HG03095 (cell line): Measurements from ENCODE around the gene ALDH4A1.
"Not testable (repeated sequence)": the region's sequence is repeated elsewhere in the genome, so short reads cannot be mapped to it uniquely, and the experiment has no call there.

Experiments used
- ATAC-seq: cut with Tn5 transposase; IDR thresholded peaks from one replicate; pipeline ENCODE4 v1.9.1; 2021; ENCODE audit warnings: moderate library complexity; ENCODE audit not compliant: unreplicated experiment

The ALDH4A1 gene

DNA sequence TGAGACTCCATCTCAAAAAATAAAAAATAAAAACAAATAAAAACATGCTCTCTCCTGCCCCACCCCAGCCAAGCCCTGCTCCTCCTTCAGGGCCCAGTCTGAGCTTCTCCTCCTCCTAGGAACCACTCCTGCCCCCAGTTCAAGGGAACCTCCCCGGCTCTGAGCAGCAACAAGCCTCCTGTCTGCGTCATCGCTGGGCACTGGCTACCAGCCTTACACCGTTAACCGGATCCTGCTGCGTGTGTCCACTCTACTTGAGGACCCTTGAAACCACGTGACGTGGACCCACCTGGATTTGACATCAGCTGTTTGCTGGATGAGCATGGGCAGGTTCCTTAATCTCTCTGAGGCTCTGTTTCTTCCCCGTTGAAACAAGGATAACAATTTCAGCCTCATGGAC is 41.3 kb downstream of the ALDH4A1 start:
- no peak for ATAC-seq

DNA sequence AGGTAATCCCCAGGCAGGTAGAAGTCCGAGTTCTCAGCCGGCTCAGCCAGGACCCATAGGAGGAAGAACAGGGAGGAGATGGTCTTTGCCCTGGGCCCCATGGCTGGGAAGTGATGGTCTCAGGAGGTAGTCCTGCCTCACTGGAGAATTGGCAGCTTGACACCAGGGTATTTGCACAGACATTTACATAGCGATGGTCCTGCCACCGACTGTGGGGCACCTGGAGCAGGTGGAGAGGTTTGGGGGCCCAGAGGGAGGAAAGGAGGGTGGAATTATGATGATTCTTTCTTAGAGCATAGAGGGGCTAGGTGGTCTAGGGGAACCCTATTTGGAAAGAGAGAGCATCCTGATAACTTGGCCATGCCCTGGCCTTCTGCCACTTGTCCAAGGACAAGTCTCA is 42.8 kb downstream of the ALDH4A1 start, which contains the start of gene TAS1R2:
Gene TAS1R2, minus strand, starts transcription at position 101 of the 400 bp plus-strand sequence. Its CDS starts 0 bp downstream, at position 101.
- ATAC-seq: no peak

DNA sequence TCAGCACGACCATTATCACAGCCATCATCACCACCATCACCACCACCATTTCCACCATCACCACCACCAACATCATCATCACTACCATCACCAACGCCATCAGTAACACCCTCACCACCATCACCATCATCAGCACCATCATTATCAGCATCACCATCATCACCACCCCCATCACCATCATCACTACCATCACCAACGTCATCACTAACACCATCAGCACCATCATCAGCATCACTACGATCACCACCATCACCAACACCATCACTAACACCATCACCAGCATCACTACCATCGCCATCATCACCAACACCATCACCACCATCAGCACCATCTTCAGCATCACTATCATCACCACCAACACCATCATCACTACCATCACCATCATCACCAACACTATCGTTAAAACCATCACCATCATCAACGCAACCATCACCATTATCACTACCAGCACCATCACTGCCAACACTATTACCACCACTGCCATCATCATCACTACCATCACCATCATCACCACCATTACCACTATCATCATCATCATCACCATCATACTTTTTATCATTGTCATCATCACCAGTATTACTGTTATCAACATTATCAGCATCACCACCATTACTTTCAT is 44.2 kb downstream of the ALDH4A1 start:
- ATAC-seq: no peak

DNA sequence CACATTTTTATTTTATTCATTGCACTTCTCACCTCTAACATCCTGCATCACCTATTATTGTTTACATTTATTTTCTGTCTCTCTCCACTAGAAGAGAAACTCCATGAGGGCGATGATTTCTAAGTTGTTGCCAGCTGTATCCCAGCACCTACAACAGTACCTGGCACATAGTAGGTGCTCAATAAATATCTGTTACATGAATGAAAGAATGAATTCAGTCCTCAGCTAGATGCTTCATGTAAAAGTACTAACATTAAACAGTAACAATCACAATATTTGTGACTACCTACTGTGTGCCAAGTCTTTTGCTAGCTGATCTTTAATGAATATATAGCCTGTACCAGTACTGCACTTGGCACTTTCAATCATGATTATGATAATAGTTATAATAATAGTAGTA is 45.9 kb downstream of the ALDH4A1 start:
- no peak for ATAC-seq

DNA sequence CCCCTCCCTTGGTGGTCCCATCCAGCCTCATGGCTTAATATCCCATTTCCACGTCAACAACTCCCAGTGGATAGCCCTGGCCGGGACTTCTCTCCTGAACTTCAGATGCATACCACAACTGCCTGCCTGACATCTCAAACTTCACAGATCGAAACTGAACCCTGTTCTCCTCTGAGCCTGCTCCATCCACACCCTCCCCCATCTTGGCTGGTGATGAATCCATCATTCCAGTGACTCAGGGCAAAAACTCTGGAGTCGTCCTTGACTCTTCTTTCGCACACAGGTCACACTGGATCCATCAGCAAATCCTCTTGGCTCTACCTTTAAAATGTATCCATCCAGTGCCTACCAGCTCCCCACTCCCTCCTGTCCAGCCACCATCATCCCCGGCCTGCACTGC is 46.8 kb downstream of the ALDH4A1 start:
- ATAC-seq: no peak

DNA sequence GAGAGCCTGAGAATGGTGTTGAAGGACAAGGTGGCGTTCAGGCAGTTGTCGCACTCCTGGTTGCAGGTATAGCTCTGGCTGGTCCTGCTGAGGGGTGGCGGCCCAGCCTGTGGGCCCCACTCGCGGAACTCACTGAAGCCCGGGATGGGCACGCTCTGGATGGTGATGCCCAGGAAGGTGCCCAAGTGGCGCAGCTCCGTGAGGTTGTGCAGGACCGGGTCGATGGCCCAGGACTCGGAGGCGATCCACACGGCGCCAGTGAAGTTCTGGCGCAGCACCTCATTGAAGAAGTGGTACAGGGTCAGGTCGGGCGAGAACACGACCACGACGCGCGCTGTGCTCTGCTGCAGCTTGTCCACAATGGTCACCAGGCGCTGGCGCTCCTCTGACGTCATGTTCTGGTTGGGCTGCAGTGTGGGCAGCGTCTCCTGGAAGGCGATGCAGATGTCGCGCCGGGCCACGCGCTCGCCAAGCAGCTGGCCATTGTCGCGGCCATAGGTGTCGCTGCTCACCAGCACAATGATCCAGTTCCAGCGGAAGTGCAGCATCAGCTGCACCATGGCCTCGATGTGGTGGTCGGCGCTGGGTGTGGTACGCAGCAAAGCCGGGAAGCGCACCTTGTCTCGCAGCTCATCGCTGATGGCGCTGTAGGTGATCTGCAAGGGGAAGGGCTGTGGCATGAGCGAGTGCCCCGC is 47.9 kb downstream of the ALDH4A1 start:
- no peak for ATAC-seq

DNA sequence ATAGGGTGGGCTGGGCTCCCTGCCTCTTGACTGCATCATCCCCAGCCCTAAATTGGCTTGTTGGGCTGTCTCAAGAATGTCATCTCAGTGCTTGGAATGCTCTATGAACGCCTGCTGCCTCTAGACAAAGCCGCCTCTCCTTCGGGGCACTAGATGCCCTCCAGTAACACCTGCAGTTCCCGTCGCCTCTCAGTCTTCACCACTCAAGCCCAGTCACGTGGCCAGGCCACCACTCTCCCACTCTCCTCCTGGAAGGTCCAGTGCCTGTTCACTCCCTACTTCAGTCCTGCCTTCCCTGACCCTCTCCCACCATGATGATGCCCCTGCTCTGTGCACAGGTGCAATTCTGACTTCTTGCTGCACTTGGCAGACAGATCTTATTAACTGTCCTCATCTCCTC is 49.9 kb downstream of the ALDH4A1 start:
- ATAC-seq: no peak

DNA sequence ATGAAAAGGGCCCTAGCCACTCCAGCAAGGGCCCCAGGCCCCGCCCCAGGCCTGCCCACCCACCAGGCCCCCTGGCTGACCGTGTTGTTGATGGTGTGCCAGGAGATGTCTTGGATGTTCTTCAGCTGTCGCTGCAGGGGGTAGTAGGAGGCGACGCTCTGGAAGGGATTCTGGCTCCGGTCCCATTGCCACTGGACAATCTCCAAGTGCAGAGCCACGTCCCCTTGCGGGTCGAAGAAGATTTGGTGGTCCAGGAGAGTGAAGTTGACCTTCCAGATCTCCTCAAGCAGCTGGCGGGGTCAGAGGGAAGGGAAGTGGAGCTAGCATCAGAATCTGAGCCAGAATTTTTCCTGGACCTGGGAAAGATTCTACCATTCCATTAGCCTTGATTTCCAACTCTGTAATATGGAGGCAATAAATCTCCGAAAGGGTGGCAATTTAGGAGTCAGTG is 53.1 kb downstream of the ALDH4A1 start:
- no peak for ATAC-seq

DNA sequence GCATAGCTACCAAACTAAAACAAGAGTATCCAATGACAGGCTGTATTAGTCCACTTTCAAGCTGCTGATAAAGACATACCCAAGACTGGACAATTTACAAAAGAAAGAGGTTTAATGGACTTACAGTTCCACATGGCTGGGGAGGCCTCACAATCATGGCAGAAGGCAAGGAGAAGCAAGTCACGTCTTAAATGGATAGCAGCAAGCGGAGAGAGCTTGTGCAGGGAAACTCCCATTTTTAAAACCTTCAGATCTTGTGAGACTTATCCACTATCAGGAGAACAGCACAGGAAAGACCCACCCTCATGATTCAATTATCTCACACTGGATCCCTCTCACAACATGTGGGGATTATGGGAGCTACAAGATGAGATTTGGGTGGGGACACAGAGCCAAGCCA is 54.6 kb downstream of the ALDH4A1 start:
- ATAC-seq: not testable (repeated sequence)

DNA sequence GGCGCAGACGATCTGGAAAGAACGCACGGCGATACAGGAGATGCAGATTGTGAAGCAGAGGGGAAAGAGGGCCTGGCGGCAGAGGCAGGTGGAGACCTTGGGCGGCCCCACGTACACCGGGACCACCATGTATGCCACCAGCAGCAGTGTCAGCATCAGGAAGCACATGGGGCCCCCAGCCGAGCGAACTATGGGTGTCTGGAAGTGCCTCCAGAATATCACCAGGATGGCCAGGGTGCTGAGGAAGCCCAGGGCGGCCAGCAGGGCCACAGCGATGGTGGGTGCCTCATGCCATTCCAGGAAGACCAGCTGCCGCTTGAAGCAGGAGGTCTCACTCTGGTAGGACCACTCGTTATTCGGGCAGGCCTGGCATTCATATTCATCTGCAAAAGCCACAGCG is 62.2 kb downstream of the ALDH4A1 start:
- ATAC-seq: no peak

DNA sequence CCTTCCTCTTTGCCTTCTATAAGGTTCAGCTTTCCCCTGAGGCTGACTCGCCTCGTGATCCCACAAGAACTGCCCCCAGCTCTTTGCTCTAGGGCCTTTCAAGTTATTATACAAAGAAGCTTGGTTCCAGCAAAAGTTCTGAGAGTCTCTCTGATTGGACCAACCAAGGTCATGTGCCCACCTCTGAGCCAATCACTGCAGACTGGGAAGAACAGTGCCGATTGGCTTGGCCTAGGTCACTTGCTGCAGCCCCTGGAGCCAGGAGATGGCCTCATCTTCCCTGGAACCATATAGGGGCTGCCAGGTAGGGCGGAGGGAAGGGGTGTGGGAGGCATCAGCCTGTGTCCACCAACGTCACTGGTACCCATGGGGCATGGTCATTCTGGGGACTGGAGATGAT is 65.7 kb downstream of the ALDH4A1 start:
- no peak for ATAC-seq

DNA sequence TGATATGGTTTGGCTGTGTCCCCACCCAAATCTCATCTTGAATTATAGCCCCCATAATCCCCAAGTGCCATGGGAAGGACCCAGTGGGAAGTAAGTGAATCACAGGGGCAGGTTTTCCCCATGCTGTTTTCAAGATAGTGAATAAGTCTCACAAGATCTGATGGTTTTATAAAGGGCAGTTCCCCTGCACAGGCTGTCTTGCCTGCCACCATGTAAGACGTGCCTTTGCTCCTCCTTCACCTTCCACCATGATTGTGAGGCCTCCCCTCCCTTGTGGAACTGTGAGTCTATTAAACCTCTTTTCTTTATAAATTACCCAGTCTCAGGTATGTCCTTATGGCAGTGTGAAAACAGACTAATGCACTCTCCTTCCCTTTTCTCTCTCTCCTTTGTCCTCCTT is 70.0 kb downstream of the ALDH4A1 start:
- not testable (repeated sequence) for ATAC-seq

DNA sequence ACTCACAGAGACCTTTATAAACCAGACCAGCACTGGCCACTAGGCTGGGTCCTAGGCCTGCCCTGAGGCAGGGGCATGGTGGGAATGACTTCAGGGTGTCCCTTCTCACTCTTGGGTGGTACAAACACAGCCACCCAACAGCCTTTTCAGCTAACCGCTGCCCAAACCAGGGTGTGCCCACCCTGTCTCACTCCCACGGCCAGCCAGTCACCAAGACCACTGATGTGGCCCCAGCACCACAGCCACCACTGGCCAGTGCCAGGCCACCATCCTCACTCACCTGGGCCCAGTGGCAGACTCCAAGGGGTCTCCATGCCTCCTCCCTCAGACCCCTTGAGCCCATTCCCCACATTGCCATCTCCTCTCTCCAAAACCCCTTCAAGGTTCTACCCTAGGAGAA is 70.7 kb downstream of the ALDH4A1 start:
- no peak for ATAC-seq

DNA sequence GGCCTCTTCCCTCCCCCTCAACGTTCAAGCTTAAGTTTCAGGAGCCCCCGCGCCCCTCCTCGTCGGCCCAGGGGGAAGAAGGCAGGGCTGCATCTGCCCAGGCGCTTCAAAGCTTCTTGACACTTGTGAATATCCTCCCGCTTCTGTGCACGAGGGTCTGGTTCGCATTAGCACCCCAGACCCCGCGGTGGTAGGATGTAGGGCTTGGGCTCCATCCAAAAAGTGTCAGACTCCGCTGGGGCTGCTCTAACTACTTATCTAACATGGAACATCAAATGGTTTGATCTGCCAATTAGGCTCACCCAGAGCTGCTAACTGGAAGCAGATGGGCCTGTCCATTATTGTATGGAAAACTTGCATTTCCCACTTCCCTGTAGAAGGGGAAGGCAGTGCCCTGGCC is 71.8 kb downstream of the ALDH4A1 start:
- ATAC-seq: no peak

DNA sequence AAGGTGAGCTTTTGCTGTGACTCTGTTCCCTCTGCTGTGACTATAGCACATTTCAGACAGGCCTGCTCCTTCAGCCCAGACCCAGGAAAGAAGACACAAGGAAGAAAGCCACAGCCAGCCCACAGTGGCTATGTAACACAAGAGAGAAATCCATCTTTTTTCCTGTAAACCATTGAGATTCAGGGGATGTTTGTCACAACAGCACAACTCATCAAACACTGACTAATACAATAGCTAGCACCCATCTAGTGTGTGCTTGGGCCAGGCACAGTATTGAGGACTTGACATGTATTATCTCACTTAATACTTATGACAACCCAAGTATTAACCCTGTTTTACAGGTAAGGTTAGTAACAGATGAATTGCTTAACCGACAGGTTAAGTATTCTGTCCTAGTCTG is 72.7 kb downstream of the ALDH4A1 start:
- ATAC-seq: no peak

DNA sequence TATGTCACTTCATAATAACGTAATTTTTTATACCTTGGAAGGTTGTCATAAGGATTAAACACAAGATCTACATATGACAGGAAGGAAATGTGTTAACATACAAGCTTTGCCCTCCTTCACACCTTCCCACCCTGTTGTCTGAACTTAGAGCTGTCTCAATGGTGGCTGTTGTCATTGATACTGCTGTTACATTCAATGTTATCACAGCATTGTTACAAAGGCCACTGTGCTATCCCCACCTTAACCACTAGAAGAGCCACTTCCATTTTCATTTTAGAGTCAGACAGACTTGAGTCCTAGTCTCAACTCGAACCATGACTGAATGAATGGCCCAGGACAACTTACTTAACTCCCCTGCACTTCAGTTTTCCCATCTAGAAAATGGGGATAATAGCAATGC is 74.1 kb downstream of the ALDH4A1 start:
- no peak for ATAC-seq

DNA sequence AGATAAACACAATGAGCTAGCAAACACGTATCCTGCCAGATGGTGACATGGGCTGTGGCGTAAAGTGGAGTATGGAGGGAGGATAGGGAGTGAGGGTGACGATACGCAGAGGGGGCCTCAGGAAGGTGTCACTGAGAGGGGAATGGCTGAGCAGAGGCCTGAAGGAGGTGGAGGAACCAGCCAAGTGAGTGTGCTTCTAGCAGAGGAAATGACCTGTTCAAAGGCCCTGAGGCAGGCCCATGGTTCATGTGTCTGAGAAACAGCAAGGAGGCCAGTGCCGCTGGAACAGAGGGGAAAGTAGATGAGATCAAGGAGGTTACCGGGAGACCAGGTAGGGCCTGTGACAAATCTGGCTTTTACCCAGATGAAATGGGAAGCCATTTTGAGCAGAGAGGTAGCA is 78.9 kb downstream of the ALDH4A1 start:
- ATAC-seq: no peak
